Neural progenitor cell (in vitro differentiated cells): ENCODE data around the gene ZMYM4. TPM values are rescaled to one million over a fixed set of nuclear protein-coding genes. Genes with fewer than 3 reads are reported as not detected.

Source experiments
- DNase-seq: peaks from one replicate; pipeline ENCODE4 v3.0.0-alpha.2; 2016; ENCODE audit warnings: low spot score
- H2AFZ ChIP-seq: fragments of 200-600 bp; sonication (generic); replicated peaks from 2 replicates; pipeline ENCODE4 v1.6.1; 2016; ENCODE audit warnings: antibody characterized with exemption
- H3F3A ChIP-seq: fragments of 200-600 bp; sonication (generic); 2 replicates; pipeline ENCODE4 v1.6.1; 2016; ENCODE audit warnings: antibody characterized with exemption, low read depth
- H3K27ac ChIP-seq: fragments of 200-600 bp; sonication (generic); 2 replicates; pipeline ENCODE4 v1.5.1; 2016; ENCODE audit warnings: mild to moderate bottlenecking
- H3K27me3 ChIP-seq: fragments of 200-600 bp; sonication (generic); 2 replicates; pipeline ENCODE4 v1.6.1; 2016; ENCODE audit warnings: mild to moderate bottlenecking, moderate library complexity
- H3K36me3 ChIP-seq: fragments of 200-600 bp; sonication (generic); 2 replicates; pipeline ENCODE4 v1.5.1; 2016
- H3K4me1 ChIP-seq: fragments of 200-600 bp; sonication (generic); 2 replicates; pipeline ENCODE4 v1.6.1; 2016; ENCODE audit warnings: mixed run types
- H3K4me2 ChIP-seq: fragments of 200-600 bp; sonication (generic); 2 replicates; pipeline ENCODE4 v1.6.1; 2016
- H3K4me3 ChIP-seq: fragments of 200-600 bp; sonication (generic); 2 replicates; pipeline ENCODE4 v1.5.1; 2016
- H3K79me2 ChIP-seq: fragments of 200-600 bp; sonication (generic); 2 replicates; pipeline ENCODE4 v1.6.1; 2016; ENCODE audit warnings: low read depth
- H3K9ac ChIP-seq: fragments of 200-600 bp; sonication (generic); 2 replicates; pipeline ENCODE4 v1.6.1; 2016
- H3K9me3 ChIP-seq: fragments of 200-600 bp; sonication (generic); 2 replicates; pipeline ENCODE4 v1.5.1; 2016; ENCODE audit warnings: low read depth
- H4K20me1 ChIP-seq: fragments of 200-600 bp; sonication (generic); 2 replicates; pipeline ENCODE4 v1.6.1; 2016; ENCODE audit warnings: low read depth
- H3K27ac Mint-ChIP-seq: 3 replicates; pipeline ENCODE4 v1.8.0; 2021; ENCODE audit warnings: mixed read lengths
- H3K27me3 Mint-ChIP-seq: 2 replicates; pipeline ENCODE4 v1.8.0; 2022; ENCODE audit warnings: low read depth, mild to moderate bottlenecking, inconsistent platforms, moderate library complexity, mixed read lengths; ENCODE audit not compliant: insufficient read depth
- H3K36me3 Mint-ChIP-seq: 3 replicates; pipeline ENCODE4 v1.8.0; 2021; ENCODE audit warnings: mixed read lengths
- H3K4me1 Mint-ChIP-seq: 3 replicates; pipeline ENCODE4 v1.8.0; 2021; ENCODE audit warnings: mixed read lengths
- H3K4me3 Mint-ChIP-seq: 3 replicates; pipeline ENCODE4 v1.8.0; 2021; ENCODE audit warnings: mild to moderate bottlenecking, moderate library complexity, mixed read lengths
- H3K9me3 Mint-ChIP-seq: 3 replicates; pipeline ENCODE4 v1.8.0; 2020; ENCODE audit warnings: mixed read lengths
- EZH2 ChIP-seq: fragments of 200-600 bp; sonication (generic); IDR thresholded peaks from 2 replicates; pipeline ENCODE4 v1.6.1; 2017; ENCODE audit warnings: antibody characterized with exemption, mild to moderate bottlenecking, moderate library complexity
- EZH2phosphoT487 ChIP-seq: fragments of 200-600 bp; sonication (generic); IDR thresholded peaks from 2 replicates; pipeline ENCODE4 v1.6.1; 2017; ENCODE audit warnings: antibody characterized with exemption
- total RNA-seq: library from RNA; depleted of rRNA; stranded (reverse); fragments of >200 nt; gene quantifications from 2 replicates; pipeline ENCODE4 v1.2.3, GENCODE V29; 2015; ENCODE audit warnings: low replicate concordance
- TF ChIP-seq, protein P1 (sequence below): fragments of 200-600 bp; sonication (generic); IDR thresholded peaks from 2 replicates; pipeline ENCODE4 v1.5.1; 2017; ENCODE audit warnings: antibody characterized with exemption, mild to moderate bottlenecking

The ZMYM4 gene
- total RNA-seq, 1 donor from 2014 or later, result 106 TPM

DNA sequence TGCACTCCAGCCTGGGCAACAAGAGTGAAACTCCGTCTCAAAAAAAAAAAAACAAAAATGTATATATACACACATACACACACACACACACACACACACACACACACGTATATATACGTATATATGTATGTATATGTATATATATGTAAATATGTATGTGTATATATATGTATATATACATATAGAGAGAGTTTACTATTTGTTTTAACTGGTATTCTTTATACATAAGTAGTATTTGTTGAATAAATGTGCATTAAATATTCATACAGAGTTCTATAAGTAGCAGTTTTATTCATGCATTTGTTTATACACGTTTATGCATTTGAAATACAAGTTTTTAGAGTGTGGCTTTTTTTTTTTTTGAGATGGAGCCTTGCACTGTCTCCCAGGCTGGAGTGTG is 113.6 kb downstream of the ZMYM4 start:
- Histone ChIP-seq H2AFZ (no peak overlapping the region), H3K4me1 (no peaks in the 10 kb centered on the region), H3K9me3 (no peaks in the 10 kb centered on the region), H3K36me3 (peaks cover 20% of the 10 kb centered on the region), H3F3A (peaks cover 6% of the 10 kb centered on the region), H3K9ac (no peak overlapping the region), H3K27me3 (no peaks in the 10 kb centered on the region), H3K4me3 (no peak overlapping the region), H4K20me1 (no peaks in the 10 kb centered on the region), H3K27ac (no peak overlapping the region), H3K4me2 (no peak overlapping the region), H3K79me2 (no peaks in the 10 kb centered on the region)
- Mint-ChIP-seq H3K4me3 (no peak overlapping the region), H3K36me3 (peaks cover 24% of the 10 kb centered on the region), H3K4me1 (no peaks in the 10 kb centered on the region), H3K9me3 (no peaks in the 10 kb centered on the region), H3K27ac (no peak overlapping the region), H3K27me3 (no peaks in the 10 kb centered on the region)
- DNase-seq, result no peak
- TF ChIP-seq, protein P1, sequence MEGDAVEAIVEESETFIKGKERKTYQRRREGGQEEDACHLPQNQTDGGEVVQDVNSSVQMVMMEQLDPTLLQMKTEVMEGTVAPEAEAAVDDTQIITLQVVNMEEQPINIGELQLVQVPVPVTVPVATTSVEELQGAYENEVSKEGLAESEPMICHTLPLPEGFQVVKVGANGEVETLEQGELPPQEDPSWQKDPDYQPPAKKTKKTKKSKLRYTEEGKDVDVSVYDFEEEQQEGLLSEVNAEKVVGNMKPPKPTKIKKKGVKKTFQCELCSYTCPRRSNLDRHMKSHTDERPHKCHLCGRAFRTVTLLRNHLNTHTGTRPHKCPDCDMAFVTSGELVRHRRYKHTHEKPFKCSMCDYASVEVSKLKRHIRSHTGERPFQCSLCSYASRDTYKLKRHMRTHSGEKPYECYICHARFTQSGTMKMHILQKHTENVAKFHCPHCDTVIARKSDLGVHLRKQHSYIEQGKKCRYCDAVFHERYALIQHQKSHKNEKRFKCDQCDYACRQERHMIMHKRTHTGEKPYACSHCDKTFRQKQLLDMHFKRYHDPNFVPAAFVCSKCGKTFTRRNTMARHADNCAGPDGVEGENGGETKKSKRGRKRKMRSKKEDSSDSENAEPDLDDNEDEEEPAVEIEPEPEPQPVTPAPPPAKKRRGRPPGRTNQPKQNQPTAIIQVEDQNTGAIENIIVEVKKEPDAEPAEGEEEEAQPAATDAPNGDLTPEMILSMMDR, result no peak
- no peak for TF ChIP-seq EZH2
- no peak for TF ChIP-seq EZH2phosphoT487

DNA sequence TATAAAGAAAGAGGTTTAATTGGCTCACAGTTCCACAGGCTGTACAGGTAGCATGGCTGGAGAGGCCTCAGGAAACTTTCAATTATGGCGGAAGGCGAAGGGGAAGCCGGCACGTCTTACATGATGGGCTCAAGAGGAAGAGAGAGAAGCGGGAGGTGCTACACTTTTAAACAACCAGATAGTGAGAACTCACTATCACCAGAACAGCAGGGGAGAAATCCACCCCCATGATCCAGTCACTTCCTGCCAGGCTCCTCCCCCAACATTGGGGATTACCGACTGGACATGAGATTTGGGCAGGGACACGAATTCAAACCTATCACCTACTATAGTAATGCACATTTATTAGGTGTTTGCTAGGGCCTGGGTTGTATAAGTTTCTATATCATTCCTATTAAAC is 117.8 kb downstream of the ZMYM4 start:
- Histone ChIP-seq H3K4me2 (no peak overlapping the region), H3F3A (peaks cover 8% of the 10 kb centered on the region), H3K9ac (no peak overlapping the region), H3K27ac (no peak overlapping the region), H2AFZ (no peak overlapping the region), H3K27me3 (no peaks in the 10 kb centered on the region), H3K79me2 (peaks cover 3% of the 10 kb centered on the region), H3K9me3 (no peaks in the 10 kb centered on the region), H3K36me3 (peaks cover 29% of the 10 kb centered on the region), H3K4me1 (peaks cover 8% of the 10 kb centered on the region), H3K4me3 (no peak overlapping the region), H4K20me1 (no peaks in the 10 kb centered on the region)
- H3K36me3 Mint-ChIP-seq, result peaks cover 33% of the 10 kb centered on the region
- peaks cover 4% of the 10 kb centered on the region for H3K27me3 Mint-ChIP-seq
- DNase-seq, result no peak
- no peak for TF ChIP-seq EZH2
- H3K27ac Mint-ChIP-seq, result no peak overlapping the region
- H3K4me1 Mint-ChIP-seq, result no peaks in the 10 kb centered on the region
- no peaks in the 10 kb centered on the region for H3K9me3 Mint-ChIP-seq
- no peak overlapping the region for H3K4me3 Mint-ChIP-seq

DNA sequence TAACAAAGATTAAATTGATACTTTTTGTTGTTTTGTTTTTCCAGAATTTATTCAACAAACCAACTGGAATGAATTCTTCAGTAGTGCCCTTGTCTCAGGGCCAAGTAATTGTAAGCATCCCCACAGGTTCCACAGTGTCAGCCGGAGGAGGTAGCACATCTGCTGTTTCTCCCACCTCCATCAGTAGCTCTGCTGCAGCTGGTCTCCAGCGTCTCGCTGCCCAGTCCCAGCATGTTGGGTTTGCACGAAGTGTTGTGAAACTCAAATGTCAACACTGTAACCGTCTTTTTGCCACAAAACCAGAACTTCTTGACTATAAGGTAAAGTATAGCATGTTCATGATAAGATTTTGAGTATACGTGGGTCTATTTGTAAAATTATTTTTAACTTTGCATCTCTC is 118.5 kb downstream of the ZMYM4 start:
- Histone ChIP-seq H3K79me2 (peaks cover 3% of the 10 kb centered on the region), H3K9me3 (no peaks in the 10 kb centered on the region), H4K20me1 (no peaks in the 10 kb centered on the region), H3K9ac (no peak overlapping the region), H3K4me3 (no peak overlapping the region), H3K4me1 (peaks cover 8% of the 10 kb centered on the region), H3F3A (peaks cover 8% of the 10 kb centered on the region), H2AFZ (no peak overlapping the region), H3K27me3 (no peaks in the 10 kb centered on the region), H3K4me2 (no peak overlapping the region), H3K36me3 (peaks cover 25% of the 10 kb centered on the region), H3K27ac (no peak overlapping the region)
- no peaks in the 10 kb centered on the region for H3K4me1 Mint-ChIP-seq
- peaks cover 4% of the 10 kb centered on the region for H3K27me3 Mint-ChIP-seq
- H3K36me3 Mint-ChIP-seq, result peaks cover 29% of the 10 kb centered on the region
- no peaks in the 10 kb centered on the region for H3K9me3 Mint-ChIP-seq
- TF ChIP-seq EZH2phosphoT487, result no peak
- TF ChIP-seq, protein P1, result no peak
- no peak for TF ChIP-seq EZH2
- no peak overlapping the region for H3K27ac Mint-ChIP-seq
- DNase-seq, result no peak
- H3K4me3 Mint-ChIP-seq, result no peak overlapping the region

DNA sequence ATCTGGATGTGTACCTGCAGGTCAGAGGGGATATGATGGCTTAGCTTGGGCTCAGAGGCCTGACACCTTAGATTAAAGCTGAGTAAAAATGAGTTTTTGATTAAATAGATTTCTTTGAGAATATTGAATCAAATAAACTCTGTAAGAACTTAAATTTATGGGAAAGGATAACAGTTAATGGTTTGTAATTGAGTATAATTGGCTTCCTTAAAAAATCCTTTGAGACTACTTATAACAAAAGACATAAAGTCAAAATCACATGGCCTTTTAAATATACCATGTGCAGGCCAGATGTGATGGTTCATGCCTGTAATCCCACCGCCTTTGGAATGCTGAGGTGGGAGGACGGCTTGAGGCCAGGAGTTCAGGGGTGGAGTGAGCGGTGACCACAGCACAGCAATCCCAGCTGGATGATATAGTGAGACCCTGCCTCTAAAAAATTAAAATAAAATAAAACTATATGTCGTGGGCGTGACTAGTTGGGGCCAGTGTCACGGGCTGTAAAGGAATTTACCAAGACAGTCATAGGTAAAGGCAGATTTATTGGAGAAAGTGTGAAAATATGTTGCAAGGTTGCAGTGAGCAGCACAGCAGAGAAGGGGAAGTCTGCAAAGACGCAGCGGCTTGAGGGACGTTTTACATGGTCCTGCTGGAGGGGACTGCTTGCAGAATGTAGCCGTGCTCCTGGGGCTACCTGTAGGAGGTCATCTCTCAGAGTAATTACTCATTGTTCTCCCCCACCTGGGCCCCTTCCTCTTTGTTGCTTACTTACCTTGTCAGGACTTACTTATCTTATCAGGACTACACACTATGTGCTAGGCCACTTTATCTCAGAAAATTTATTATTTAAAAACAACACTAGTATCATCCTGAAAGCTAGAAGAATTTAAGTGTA is 122.3 kb downstream of the ZMYM4 start:
- peaks cover 38% of the 10 kb centered on the region for H3K36me3 Mint-ChIP-seq
- Histone ChIP-seq H3F3A (peaks cover 5% of the 10 kb centered on the region), H3K4me2 (no peak overlapping the region), H3K36me3 (peaks cover 37% of the 10 kb centered on the region), H3K4me1 (peaks cover 8% of the 10 kb centered on the region), H3K27me3 (no peaks in the 10 kb centered on the region), H3K4me3 (no peak overlapping the region), H3K27ac (no peak overlapping the region), H3K9ac (no peak overlapping the region), H3K9me3 (no peaks in the 10 kb centered on the region), H4K20me1 (no peaks in the 10 kb centered on the region), H3K79me2 (peaks cover 3% of the 10 kb centered on the region), H2AFZ (no peak overlapping the region)
- DNase-seq, result peak; percentile 7
- no peak overlapping the region for H3K27ac Mint-ChIP-seq
- TF ChIP-seq, protein P1, result no peak
- TF ChIP-seq EZH2phosphoT487, result no peak
- no peak for TF ChIP-seq EZH2
- peaks cover 4% of the 10 kb centered on the region for H3K27me3 Mint-ChIP-seq
- H3K9me3 Mint-ChIP-seq, result no peaks in the 10 kb centered on the region
- no peaks in the 10 kb centered on the region for H3K4me1 Mint-ChIP-seq
- no peak overlapping the region for H3K4me3 Mint-ChIP-seq
